OCI-LY7 (cell line): ENCODE data around the gene SERINC3.

Experiments used
- EZH2phosphoT487 ChIP-seq: fragments of 200-600 bp; sonication (generic); IDR thresholded peaks from 2 replicates; pipeline ENCODE4 v1.6.1; 2018; ENCODE audit warnings: low read depth, borderline replicate concordance, mild to moderate bottlenecking, mixed run types, antibody characterized with exemption, low read length, moderate library complexity, mixed read lengths
- TF ChIP-seq, protein P1 (sequence below): fragments of 200-600 bp; sonication (generic); conservative IDR thresholded peaks from 2 replicates; pipeline ENCODE4 v1.5.1; 2014; ENCODE audit warnings: mild to moderate bottlenecking, antibody characterized with exemption, low read length, moderate library complexity, mixed read lengths

- TF ChIP-seq, protein P1, sequence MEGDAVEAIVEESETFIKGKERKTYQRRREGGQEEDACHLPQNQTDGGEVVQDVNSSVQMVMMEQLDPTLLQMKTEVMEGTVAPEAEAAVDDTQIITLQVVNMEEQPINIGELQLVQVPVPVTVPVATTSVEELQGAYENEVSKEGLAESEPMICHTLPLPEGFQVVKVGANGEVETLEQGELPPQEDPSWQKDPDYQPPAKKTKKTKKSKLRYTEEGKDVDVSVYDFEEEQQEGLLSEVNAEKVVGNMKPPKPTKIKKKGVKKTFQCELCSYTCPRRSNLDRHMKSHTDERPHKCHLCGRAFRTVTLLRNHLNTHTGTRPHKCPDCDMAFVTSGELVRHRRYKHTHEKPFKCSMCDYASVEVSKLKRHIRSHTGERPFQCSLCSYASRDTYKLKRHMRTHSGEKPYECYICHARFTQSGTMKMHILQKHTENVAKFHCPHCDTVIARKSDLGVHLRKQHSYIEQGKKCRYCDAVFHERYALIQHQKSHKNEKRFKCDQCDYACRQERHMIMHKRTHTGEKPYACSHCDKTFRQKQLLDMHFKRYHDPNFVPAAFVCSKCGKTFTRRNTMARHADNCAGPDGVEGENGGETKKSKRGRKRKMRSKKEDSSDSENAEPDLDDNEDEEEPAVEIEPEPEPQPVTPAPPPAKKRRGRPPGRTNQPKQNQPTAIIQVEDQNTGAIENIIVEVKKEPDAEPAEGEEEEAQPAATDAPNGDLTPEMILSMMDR = no peak
- TF ChIP-seq EZH2phosphoT487 = no peak
Observed at GRCh38 chr20:44502968-44503367, 18.9 kb downstream of the SERINC3 start.
